Endodermal cell (in vitro differentiated cells): ENCODE data around the gene RAB20. TPM values are rescaled to one million over a fixed set of nuclear protein-coding genes. Genes with fewer than 3 reads are reported as not detected.
"Not testable (repeated sequence)": the region's sequence is repeated elsewhere in the genome, so short reads cannot be mapped to it uniquely, and the experiment has no call there.

Source experiments
- DNase-seq: peaks from one replicate; pipeline ENCODE4 v3.0.0-alpha.2; 2017
- H3K27ac ChIP-seq: 2 replicates; pipeline ENCODE4 v1.5.1; 2013; ENCODE audit warnings: mild to moderate bottlenecking, low read depth, low read length, moderate library complexity
- H3K27me3 ChIP-seq: 2 replicates; pipeline ENCODE4 v1.6.1; 2013; ENCODE audit warnings: mild to moderate bottlenecking, low read length, moderate library complexity; ENCODE audit not compliant: insufficient read depth, control insufficient read depth, poor library complexity, severe bottlenecking
- H3K36me3 ChIP-seq: 2 replicates; pipeline ENCODE4 v1.7.0; 2013; ENCODE audit warnings: mild to moderate bottlenecking, low read length, moderate library complexity; ENCODE audit not compliant: control insufficient read depth, insufficient read depth
- H3K4me1 ChIP-seq: one replicate; pipeline ENCODE4 v1.7.0; 2013; ENCODE audit warnings: low read length; ENCODE audit not compliant: control insufficient read depth, insufficient read depth
- H3K4me3 ChIP-seq: 2 replicates; pipeline ENCODE4 v1.5.1; 2013; ENCODE audit warnings: mild to moderate bottlenecking, low read length, moderate library complexity
- H3K9ac ChIP-seq: 2 replicates; pipeline ENCODE4 v1.6.1; 2013; ENCODE audit warnings: mild to moderate bottlenecking, low read length, moderate library complexity; ENCODE audit not compliant: poor library complexity, severe bottlenecking; ENCODE audit errors: extremely low read depth
- H3K9me3 ChIP-seq: 2 replicates; pipeline ENCODE4 v1.6.1; 2013; ENCODE audit warnings: mild to moderate bottlenecking, low read length, moderate library complexity; ENCODE audit not compliant: control insufficient read depth
- H3K27ac Mint-ChIP-seq: 2 replicates; pipeline ENCODE4 v1.8.0; 2020; ENCODE audit warnings: mixed read lengths
- H3K27me3 Mint-ChIP-seq: 2 replicates; pipeline ENCODE4 v1.8.0; 2021; ENCODE audit warnings: mild to moderate bottlenecking, mixed read lengths; ENCODE audit not compliant: insufficient read depth
- H3K36me3 Mint-ChIP-seq: 2 replicates; pipeline ENCODE4 v1.8.0; 2020; ENCODE audit warnings: low read depth, mixed read lengths
- H3K4me1 Mint-ChIP-seq: 2 replicates; pipeline ENCODE4 v1.8.0; 2020; ENCODE audit warnings: mixed read lengths
- H3K4me3 Mint-ChIP-seq: 2 replicates; pipeline ENCODE4 v1.8.0; 2020; ENCODE audit warnings: mild to moderate bottlenecking, moderate library complexity, mixed read lengths
- H3K9me3 Mint-ChIP-seq: 2 replicates; pipeline ENCODE4 v1.8.0; 2020; ENCODE audit warnings: mild to moderate bottlenecking, mixed read lengths
- CTCF ChIP-seq: fragments of 200-600 bp; sonication (generic); conservative IDR thresholded peaks from 2 replicates; pipeline ENCODE4 v1.5.0; 2021; ENCODE audit warnings: antibody characterized with exemption, mild to moderate bottlenecking
- WGBS, 2 experiments: methylation state at CpG; one replicate each; pipeline versions ENCODE4 v1.1.5 to v1.1.7; 2013; ENCODE audit warnings: missing lambda C conversion rate in 2 of 2, mixed read lengths in 1 of 2; ENCODE audit not compliant: insufficient coverage in 1 of 2, insufficient read length in 1 of 2; 5-methylcytosine and 5-hydroxymethylcytosine counted together
- total RNA-seq, 2 donors: library from RNA; stranded (reverse); fragmentation: NEBNext Ultra II Directional in 1 of 2; extraction: Animal tissue kit (Norgen Biotek cat#: 25700) in 1 of 2; gene quantifications; 2 replicates in 1 of 2; 3 replicates in 1 of 2; pipeline ENCODE4 v1.2.1, GENCODE V29; 2021

The RAB20 gene
- total RNA-seq, 2 donors from 2014 or later, result 12.6 to 14.2 TPM

DNA sequence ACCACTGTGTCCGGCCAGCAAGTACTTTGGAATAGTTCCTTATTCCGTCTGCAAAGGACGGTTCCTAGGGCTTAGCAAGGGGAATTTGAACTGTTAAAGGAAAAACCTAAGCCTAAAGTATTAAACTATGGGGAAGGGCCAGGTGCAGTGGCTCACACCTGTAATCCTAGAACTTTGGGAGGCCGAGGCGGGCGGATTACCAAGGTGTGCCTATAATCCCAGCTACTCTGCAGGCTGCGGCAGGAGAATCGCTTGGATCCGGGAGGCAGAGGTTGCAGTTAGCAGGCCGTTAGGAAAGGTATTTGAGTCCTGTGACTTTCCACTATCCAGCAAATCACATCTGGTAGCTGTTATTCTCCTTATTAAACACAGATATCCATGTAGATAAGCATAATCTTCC, 9.4 kb upstream of the RAB20 start:
- Mint-ChIP-seq H3K36me3 (no peaks in the 10 kb centered on the region), H3K27ac (no peak overlapping the region), H3K4me3 (no peak overlapping the region), H3K27me3 (no peaks in the 10 kb centered on the region), H3K4me1 (peaks cover 23% of the 10 kb centered on the region), H3K9me3 (no peaks in the 10 kb centered on the region)
- no peak for TF ChIP-seq CTCF
- DNase-seq, result peak; percentile 56
- WGBS, 2 experiments, result 84 to 91% methylated on average over 7 to 10 of the region's 10 CpGs
- H3K9ac ChIP-seq, result no peak overlapping the region
- H3K4me3 ChIP-seq, result no peak overlapping the region
- no peaks in the 10 kb centered on the region for H3K36me3 ChIP-seq
- no peaks in the 10 kb centered on the region for H3K27me3 ChIP-seq
- no peaks in the 10 kb centered on the region for H3K9me3 ChIP-seq
- H3K27ac ChIP-seq, result no peak overlapping the region
- peaks cover 14% of the 10 kb centered on the region for H3K4me1 ChIP-seq

GRCh38 chr13:110569962-110570361, 8.4 kb upstream of the RAB20 start:
- not testable (repeated sequence) for H3K27ac Mint-ChIP-seq, H3K9ac ChIP-seq, H3K9me3 Mint-ChIP-seq, H3K36me3 Mint-ChIP-seq, H3K4me1 ChIP-seq, H3K4me3 ChIP-seq, DNase-seq, H3K27me3 ChIP-seq, H3K36me3 ChIP-seq, H3K4me3 Mint-ChIP-seq, H3K27me3 Mint-ChIP-seq, H3K27ac ChIP-seq, H3K9me3 ChIP-seq
- WGBS, 2 experiments, result 93 to 96% methylated on average over 6 to 7 of the region's 7 CpGs
- peaks cover 16% of the 10 kb centered on the region for H3K4me1 Mint-ChIP-seq

GRCh38 chr13:110568612-110569011, 7.1 kb upstream of the RAB20 start:
- no peak for TF ChIP-seq CTCF
- H3K36me3 Mint-ChIP-seq, result no peaks in the 10 kb centered on the region
- no peak overlapping the region for H3K4me3 Mint-ChIP-seq
- Histone ChIP-seq H3K9me3 (no peaks in the 10 kb centered on the region), H3K9ac (no peak overlapping the region), H3K27ac (no peak overlapping the region), H3K4me3 (no peak overlapping the region), H3K27me3 (no peaks in the 10 kb centered on the region), H3K36me3 (no peaks in the 10 kb centered on the region), H3K4me1 (peaks cover 4% of the 10 kb centered on the region)
- no peak for DNase-seq
- no peaks in the 10 kb centered on the region for H3K27me3 Mint-ChIP-seq
- no peaks in the 10 kb centered on the region for H3K9me3 Mint-ChIP-seq
- no peak overlapping the region for H3K27ac Mint-ChIP-seq
- H3K4me1 Mint-ChIP-seq, result peaks cover 15% of the 10 kb centered on the region
- 87 to 96% methylated on average over 3 of the region's 3 CpGs for WGBS, 2 experiments

DNA sequence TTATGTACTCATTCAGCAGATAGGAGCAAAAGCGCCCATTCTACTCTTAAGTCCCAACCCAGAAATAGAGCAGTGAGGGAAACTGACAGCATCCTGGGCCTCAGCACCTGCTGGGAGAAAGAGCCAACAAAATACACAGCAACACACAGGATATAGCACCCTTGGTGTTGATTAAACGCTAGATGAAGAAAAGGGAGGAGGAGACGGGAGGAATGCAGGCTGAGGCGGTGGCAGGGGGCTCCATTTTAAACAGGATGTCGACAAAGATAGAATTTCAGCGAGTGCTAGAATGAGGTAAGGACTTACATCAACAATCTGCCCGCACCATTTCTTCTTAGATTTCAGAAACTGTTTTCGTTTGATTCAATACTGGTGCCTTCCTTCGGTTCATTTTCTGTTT, 4.6 kb upstream of the RAB20 start:
- Histone ChIP-seq H3K9ac (no peak overlapping the region), H3K9me3 (no peaks in the 10 kb centered on the region), H3K4me1 (no peaks in the 10 kb centered on the region), H3K27ac (no peak overlapping the region), H3K27me3 (no peaks in the 10 kb centered on the region), H3K4me3 (no peak overlapping the region), H3K36me3 (no peaks in the 10 kb centered on the region)
- Mint-ChIP-seq H3K4me1 (peaks cover 20% of the 10 kb centered on the region), H3K4me3 (no peak overlapping the region), H3K27me3 (peaks cover 6% of the 10 kb centered on the region), H3K9me3 (no peaks in the 10 kb centered on the region), H3K27ac (no peak overlapping the region), H3K36me3 (no peaks in the 10 kb centered on the region)
- WGBS, 2 experiments, result 69 to 82% methylated on average over 6 to 9 of the region's 9 CpGs
- TF ChIP-seq CTCF, result no peak
- peak; percentile 42 for DNase-seq
